ENCODE results near the gene ZDHHC12. TPM values are rescaled to one million over a fixed set of nuclear protein-coding genes. Genes with fewer than 3 reads are reported as not detected.

Gene ZDHHC12
- total and polyA plus RNA-seq, 4 donors = 24.7 to 48.2 (median 30.3) TPM

- TF ChIP-seq TAF1 (conservative IDR thresholded peaks at IDR 0.05) = no peak
- no peak for TF ChIP-seq HNF4A (conservative IDR thresholded peaks at IDR 0.05)
These were observed 18.6 kb downstream of the ZDHHC12 start (continued) for GRCh38 chr9:128705051-128705965.

GRCh38 chr9:128704356-128704670 is 19.6 kb downstream of the ZDHHC12 start:
- no peaks in the 10 kb centered on the region for H3K27me3 ChIP-seq (ENCODE audit: control insufficient read depth in 4 of 4, insufficient read depth in 4 of 4, low read length in 3 of 4)
- TF ChIP-seq GABPA (IDR thresholded peaks at IDR 0.05 in 1 of 2, conservative IDR thresholded peaks at IDR 0.05 in 1 of 2) (no peak), EGR1 (IDR thresholded peaks at IDR 0.05; ENCODE audit: low read depth in 2 of 2) (no peak)
- peak overlapping the region; percentile 9 to 18 for H3K27ac ChIP-seq (ENCODE audit: low read depth in 1 of 2, low read length in 2 of 2)
- no peak overlapping the region for H3K4me3 ChIP-seq (ENCODE audit: low read depth in 1 of 3, low read length in 3 of 3)
- 93% methylated on average over 5 of the region's 5 CpGs for WGBS
- no peak overlapping the region for H3K9ac ChIP-seq (ENCODE audit: low read depth in 1 of 2, low read length in 2 of 2)
- DNase-seq (ENCODE audit: low spot score) = no peak
- H3K4me1 ChIP-seq (ENCODE audit: control insufficient read depth in 4 of 4, insufficient read depth in 4 of 4, low read length in 3 of 4) = peaks cover 0 to 8% (median 0%) of the 10 kb centered on the region in 4 donors
- no peaks in the 10 kb centered on the region for H3K9me3 ChIP-seq (ENCODE audit: control insufficient read depth in 4 of 4, low read length in 3 of 4)
- H3K36me3 ChIP-seq (ENCODE audit: control insufficient read depth in 4 of 4, insufficient read depth in 3 of 4, low read depth in 1 of 4, low read length in 3 of 4) = no peaks in the 10 kb centered on the region

- no peak for DNase-seq (ENCODE audit: low spot score)
- peak; percentile 38 for TF ChIP-seq NR2F2 (IDR thresholded peaks at IDR 0.05)
- no peak for TF ChIP-seq RXRA (IDR thresholded peaks at IDR 0.05)
- no peak overlapping the region for H3K9ac ChIP-seq (ENCODE audit: low read depth in 1 of 2, low read length in 2 of 2)
- WGBS = 79% methylated on average over 31 of the region's 31 CpGs
- H3K9me3 ChIP-seq (ENCODE audit: control insufficient read depth in 4 of 4, low read length in 3 of 4) = no peaks in the 10 kb centered on the region
- H3K27ac ChIP-seq (ENCODE audit: low read depth in 1 of 2, low read length in 2 of 2) = peak overlapping the region; percentile 18 to 22
- no peak overlapping the region for H3K4me3 ChIP-seq (ENCODE audit: low read depth in 1 of 3, low read length in 3 of 3)
- no peaks in the 10 kb centered on the region for H3K27me3 ChIP-seq (ENCODE audit: control insufficient read depth in 4 of 4, insufficient read depth in 4 of 4, low read length in 3 of 4)
- peaks cover 0 to 8% (median 0%) of the 10 kb centered on the region in 4 donors for H3K4me1 ChIP-seq (ENCODE audit: control insufficient read depth in 4 of 4, insufficient read depth in 4 of 4, low read length in 3 of 4)
- no peaks in the 10 kb centered on the region for H3K36me3 ChIP-seq (ENCODE audit: control insufficient read depth in 4 of 4, insufficient read depth in 3 of 4, low read depth in 1 of 4, low read length in 3 of 4)
These were observed 20.1 kb downstream of the ZDHHC12 start for GRCh38 chr9:128703616-128704355.

GRCh38 chr9:128702949-128703615 is 20.8 kb downstream of the ZDHHC12 start:
- 24% methylated on average over 55 of the region's 55 CpGs for WGBS
- Histone ChIP-seq H3K9ac (ENCODE audit: low read depth in 1 of 2, low read length in 2 of 2) (peak overlapping the region in 1 of 2 donors; percentile 39), H3K4me1 (ENCODE audit: control insufficient read depth in 4 of 4, insufficient read depth in 4 of 4, low read length in 3 of 4) (peaks cover 0 to 8% (median 0%) of the 10 kb centered on the region in 4 donors), H3K4me3 (ENCODE audit: low read depth in 1 of 3, low read length in 3 of 3) (peak overlapping the region in 2 of 3 donors; percentile 58 to 83), H3K36me3 (ENCODE audit: control insufficient read depth in 4 of 4, insufficient read depth in 3 of 4, low read depth in 1 of 4, low read length in 3 of 4) (no peaks in the 10 kb centered on the region), H3K9me3 (ENCODE audit: control insufficient read depth in 4 of 4, low read length in 3 of 4) (no peaks in the 10 kb centered on the region), H3K27ac (ENCODE audit: low read depth in 1 of 2, low read length in 2 of 2) (peak overlapping the region in 1 of 2 donors; percentile 22), H3K27me3 (ENCODE audit: control insufficient read depth in 4 of 4, insufficient read depth in 4 of 4, low read length in 3 of 4) (no peaks in the 10 kb centered on the region)
- no peak for DNase-seq (ENCODE audit: low spot score)
- TF ChIP-seq FOXA2 (IDR thresholded peaks at IDR 0.05) = no peak
- no peak for TF ChIP-seq FOXA1 (IDR thresholded peaks at IDR 0.05)
- TF ChIP-seq HNF4A (conservative IDR thresholded peaks at IDR 0.05) = no peak
- no peak for TF ChIP-seq EGR1 (IDR thresholded peaks at IDR 0.05; ENCODE audit: low read depth in 2 of 2)
- TF ChIP-seq CTCF (IDR thresholded peaks at IDR 0.05; ENCODE audit: low read depth, low read length, missing input control) = no peak
- TF ChIP-seq ATF3 (IDR thresholded peaks at IDR 0.05) = no peak
- TF ChIP-seq GABPA (IDR thresholded peaks at IDR 0.05 in 1 of 2, conservative IDR thresholded peaks at IDR 0.05 in 1 of 2) = no peak
- no peak for TF ChIP-seq RAD21 (IDR thresholded peaks at IDR 0.05)
- TF ChIP-seq RXRA (IDR thresholded peaks at IDR 0.05) = no peak

Data from liver (tissue), 9 donors.